Measurements from ENCODE around the gene CLCN5.

CLCN5 gene

GRCh38 chrX:49934148-49934547 is 11.8 kb downstream of the CLCN5 start:
- DNase-seq, result no peak

DNA sequence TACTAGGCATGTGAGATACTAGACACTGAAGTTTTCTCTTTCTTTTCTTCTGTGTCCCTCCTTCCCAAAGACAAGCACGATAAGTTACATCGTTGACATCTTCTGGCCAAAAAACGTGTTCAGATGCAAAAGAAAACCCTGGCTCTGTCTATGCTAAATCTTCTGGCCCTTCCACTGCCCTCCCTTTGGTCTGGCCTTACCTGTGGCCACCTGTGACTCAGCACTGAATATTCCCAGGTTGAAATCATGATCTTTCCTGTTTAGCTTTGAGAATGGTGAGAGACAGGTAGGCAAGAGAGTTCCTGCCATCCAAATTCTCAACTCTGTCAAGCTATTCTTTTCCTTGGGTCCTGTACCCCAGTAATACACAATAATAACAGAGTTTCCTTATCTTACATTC is 12.3 kb downstream of the CLCN5 start:
- no peak for DNase-seq

GRCh38 chrX:49947781-49948180 is 25.4 kb downstream of the CLCN5 start:
- no peak for DNase-seq

DNA sequence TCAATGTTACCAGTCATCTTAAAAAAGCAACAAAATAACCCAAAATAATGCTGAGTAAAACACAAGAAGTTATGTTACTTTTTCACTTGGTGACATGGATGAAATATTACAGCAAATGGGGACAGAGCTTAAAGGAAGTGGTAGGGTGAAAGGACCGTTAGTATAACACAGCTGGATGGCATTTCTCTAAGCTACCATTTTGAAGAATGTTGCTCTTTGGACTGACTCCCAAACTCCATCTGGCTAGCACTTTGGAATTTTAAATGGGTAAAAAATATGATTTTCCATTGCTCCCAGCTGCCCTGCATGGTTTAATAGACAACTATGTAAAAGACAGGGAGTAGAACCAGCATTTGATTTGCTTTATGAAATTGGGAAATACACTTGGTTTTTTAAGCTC is 27.6 kb downstream of the CLCN5 start:
- no peak for DNase-seq

DNA sequence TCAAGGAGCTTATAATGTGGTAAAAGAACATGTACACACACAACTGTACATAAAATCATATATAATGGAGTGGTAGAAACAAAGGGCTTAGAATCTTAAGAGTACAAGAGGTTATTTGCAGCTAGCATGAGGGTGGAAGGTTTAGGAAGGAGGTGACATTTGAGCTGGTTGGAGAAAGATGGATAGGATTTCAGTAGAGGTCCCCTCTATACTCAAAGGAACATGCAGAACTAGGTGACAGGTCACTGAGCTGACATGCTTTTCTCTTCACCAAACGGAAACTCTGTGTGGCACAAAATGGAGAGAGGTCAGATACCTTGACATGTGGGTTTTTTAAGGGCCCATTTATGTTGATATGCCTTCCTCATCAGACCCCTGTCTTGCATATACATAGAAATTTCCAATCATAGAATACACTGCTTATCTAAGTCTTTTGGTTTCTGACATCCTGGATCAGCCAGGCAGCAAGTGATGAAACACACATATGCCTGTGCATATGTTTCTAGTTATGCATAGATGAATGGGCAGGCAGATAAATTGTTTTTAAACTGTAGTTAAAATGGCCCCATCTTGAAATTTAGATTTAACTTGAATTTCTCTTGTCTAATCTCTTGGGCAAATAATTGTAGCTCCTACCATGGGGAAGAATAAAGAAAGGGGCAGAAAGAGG is 29.3 kb downstream of the CLCN5 start:
- DNase-seq, result no peak

DNA sequence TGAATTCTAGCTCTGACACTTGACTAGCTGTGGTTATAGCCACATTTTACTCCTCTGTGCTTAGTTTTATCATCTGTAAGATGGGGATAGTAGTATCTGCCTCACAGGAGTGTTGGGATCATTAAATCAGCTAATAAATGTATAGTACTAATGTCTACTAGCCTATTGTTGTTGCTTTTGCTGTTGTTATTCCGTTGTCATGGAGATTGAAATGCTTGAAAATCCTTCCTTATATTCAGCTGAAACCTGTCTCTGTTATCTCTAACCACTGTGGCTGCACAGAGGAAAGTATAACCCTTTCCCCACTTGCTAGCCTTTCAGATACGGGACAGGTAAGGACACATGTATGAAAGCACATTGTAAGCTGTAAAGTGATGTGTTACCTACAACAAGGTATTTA is 33.9 kb downstream of the CLCN5 start:
- no peak for DNase-seq

DNA sequence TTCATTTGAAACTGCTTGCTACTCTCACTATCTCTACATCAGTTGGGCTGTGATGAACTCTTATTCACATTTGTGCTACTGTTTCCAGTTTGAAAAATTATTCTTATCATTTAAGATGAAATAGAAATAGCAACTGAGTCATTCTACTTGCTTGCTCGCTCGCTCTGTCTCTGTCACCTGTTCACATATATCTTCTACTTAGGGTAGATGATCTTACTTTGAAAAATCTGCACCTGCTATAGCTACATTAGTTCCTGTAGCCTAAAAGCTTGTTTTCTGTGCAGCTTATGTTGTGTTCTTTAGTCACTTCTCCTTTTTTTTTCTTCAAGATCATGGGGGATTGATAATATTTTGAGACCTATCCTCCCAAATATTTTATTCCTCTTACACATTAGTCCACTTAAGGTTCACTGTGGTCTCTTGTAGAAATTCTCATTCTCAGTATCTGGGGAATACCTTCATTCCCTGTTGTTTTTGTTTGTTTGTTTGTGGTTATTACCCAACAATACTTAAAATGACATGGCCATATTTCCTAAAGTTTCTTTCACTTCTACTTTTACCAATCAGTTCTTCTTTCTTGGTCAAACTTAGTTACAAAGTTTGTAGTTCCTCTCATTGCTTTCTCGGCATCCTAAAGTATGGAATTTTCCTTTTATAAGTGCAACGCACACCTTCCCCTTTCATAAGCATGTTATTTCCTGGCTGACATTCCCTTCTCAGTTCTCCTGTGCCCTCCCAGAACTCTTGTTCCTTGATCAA is 36.5 kb downstream of the CLCN5 start:
- DNase-seq, result no peak

- DNase-seq, result no peak
Measured at GRCh38 chrX:49959602-49960001, 37.2 kb downstream of the CLCN5 start.

DNA sequence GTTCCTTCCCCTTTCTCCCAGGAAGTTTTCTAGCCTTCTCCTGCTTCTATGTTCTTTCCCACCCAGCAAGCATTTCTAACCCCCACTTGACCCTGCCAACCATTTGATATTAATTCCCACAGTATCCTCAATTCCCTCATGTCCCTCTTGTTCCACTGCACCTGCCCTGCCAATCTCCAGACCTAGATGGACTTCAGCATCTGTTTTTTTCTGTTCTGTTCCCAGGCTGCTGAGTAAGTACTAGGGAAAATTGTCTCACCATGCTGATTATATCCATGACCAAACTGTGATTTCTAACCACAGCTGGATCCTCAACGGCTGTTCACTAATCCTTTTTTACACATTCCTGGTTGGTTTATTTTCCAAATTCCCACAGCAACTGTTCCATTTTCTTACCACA is 37.7 kb downstream of the CLCN5 start:
- DNase-seq, result no peak

- DNase-seq, result no peak
Measured at GRCh38 chrX:49970674-49971073, 48.3 kb downstream of the CLCN5 start.

GRCh38 chrX:49972328-49972860 is 50.0 kb downstream of the CLCN5 start:
- DNase-seq, result no peak

DNA sequence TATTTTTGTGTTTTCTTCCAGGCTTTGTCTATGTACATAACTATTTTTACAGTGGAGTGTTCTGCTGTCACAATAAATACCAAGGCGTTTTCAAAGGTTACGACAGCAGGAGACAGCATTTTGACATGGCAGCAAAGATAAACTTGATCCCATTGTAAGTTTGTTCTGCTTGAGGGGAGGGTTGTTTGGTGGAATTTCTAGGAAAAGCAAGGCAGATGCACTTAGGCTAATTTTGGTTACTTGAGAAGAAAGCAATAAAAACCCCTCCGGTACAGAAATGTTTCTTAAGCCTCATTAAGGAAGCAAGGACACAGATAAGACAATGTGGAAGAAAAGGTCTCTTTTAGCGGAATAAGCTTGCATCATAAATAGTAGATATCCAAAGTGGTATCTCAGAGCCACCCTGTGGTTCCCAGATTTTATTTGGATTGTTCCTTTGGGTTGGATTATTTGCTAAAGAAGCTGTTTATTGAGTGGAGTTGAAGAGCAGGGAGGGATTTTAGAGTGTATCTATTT is 54.3 kb downstream of the CLCN5 start:
- DNase-seq, result no peak

- no peak for DNase-seq
Measured at GRCh38 chrX:49977319-49978090, 55.1 kb downstream of the CLCN5 start.

DNA sequence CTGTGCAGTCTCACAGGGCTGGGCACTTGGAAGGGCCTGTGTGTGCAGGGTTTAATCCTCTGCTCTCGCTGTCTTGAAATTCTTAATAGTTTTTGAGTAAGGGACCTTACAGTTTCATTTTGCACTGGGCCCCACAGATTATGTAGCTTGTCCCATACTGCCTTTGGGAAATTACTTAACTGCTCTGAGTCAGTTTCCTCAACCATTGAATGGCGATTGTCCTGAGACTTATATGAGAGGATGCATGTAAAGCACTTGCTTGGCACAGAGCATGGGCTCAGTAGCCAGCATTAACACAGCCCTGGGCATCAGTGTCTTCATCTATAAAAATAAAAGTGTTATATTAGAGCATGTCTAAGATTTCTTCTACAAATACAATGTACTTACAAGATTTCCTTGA is 55.8 kb downstream of the CLCN5 start:
- no peak for DNase-seq

DNA sequence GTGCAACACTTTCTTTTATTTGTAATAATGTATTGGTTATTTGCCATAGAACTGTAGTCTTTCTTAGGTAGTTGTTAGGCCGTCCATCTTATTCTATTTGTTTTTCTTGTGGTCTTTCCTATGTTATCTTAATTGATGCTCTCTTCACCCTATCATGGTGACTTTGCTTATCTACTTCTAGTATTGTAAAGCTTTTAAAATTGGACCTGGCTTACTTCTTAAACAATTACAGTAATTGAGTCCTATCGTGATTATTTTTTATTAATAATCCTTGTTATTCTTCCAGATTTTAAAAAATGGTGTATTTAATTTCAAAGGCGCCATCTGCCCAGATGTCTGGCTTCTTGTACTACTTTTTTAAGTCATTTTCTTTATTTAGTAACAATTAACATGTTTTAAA is 63.7 kb downstream of the CLCN5 start:
- DNase-seq, result no peak

GRCh38 chrX:49987651-49988050 is 65.3 kb downstream of the CLCN5 start:
- no peak for DNase-seq

DNA sequence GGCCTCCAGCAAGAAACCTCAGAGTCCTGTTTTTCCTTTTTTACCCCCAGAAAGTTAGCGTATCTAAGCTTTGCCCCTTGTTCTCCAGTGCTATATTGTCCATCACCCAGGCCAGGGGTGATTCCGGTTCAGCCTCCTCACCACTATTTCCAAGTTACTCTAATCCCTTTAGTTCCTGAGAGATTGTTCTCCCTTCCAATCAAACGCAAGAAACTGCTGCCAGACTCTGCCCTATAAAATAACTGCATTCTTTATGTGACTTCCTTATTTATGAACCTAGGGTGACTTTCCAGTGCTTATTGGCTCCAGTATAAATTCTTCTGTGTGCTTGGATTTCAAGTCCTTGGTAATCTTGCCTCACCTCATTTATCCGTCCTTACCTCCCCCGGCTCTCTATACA is 65.7 kb downstream of the CLCN5 start:
- no peak for DNase-seq

DNA sequence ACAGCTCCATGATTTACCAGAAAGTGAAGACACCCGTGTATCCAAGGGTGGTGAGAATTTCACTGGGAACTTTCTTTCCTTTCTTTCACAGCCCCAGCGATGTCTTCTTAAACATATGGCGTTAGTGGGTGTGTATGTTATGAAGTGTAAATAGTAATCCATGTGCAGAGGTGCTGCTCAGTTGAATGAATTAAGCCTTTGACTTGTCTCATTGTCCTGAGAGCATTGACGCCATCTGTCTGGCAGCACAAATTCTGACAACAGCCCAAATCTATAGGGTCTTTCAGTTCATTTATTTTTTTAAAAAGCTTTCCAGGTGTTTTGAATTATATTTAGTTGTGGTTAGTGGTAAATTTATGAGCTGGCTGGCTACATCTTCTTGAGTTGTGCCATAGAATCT is 69.4 kb downstream of the CLCN5 start:
- no peak for DNase-seq

DNA sequence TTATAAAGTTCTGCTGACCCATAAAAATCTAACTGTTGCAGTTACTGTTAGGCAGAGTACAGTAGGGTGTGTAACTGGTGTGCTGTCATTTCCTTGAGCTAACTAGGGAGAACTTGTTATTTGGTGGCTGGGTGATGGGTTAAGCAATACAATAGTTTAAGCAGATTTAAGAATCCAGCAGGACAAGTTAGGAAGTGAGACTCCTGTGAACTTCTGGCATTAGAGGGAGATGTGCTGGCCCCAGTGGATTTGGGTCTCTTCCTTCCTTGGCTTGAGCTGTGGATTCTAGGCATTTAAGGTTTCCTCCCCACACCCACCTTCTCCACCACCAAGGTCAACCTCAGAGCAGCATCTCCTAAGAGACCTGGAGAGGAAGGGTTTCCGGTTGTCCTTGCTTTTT is 70.5 kb downstream of the CLCN5 start:
- DNase-seq, result no peak

DNA sequence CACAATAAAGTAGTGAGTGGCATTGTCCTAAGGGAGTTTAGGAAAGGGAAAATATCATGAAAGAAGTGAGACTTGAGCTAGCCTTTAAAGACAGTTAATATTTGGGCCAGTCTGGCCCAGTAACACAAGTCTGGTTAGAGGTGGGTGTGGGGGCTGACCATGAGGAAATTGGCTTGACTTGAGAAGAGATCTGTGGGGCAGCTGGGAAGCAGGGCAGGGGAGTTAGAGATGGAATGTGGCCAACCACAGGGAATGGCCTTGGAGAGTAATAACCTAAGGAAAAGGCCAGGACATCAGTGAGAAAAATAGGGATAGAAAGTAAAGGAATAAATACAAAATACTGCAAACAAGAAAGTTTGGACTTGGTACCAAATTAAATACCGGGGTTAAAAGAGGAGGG is 71.3 kb downstream of the CLCN5 start:
- DNase-seq, result no peak

GRCh38 chrX:49995107-49995731 is 72.8 kb downstream of the CLCN5 start:
- no peak for DNase-seq

GRCh38 chrX:49995795-49996455 is 73.5 kb downstream of the CLCN5 start:
- DNase-seq, result no peak

Data from CD4-positive, alpha-beta T cell treated with Interleukin-17A for 4 hours (primary cell).